Activated T-helper 2 cell treated with anti-CD3 and anti-CD28 coated beads, Interferon-gamma antibody, Interleukin-2, Interleukin-4, amounts not matched to agents 10 μg/mL and 5 μg/mL and 100 μg/mL, durations not matched to agents 14 hours and 24 hours and 36 hours (primary cell): ENCODE results near the gene TMEFF2. TPM values are rescaled to one million over a fixed set of nuclear protein-coding genes. Genes with fewer than 3 reads are reported as not detected.

Source experiments
- DNase-seq: peaks from one replicate; pipeline ENCODE4 v3.0.0; 2021; ENCODE audit warnings: low spot score
- H3K27ac Mint-ChIP-seq: one replicate; pipeline ENCODE4 v1.8.0; 2021; ENCODE audit warnings: mixed read lengths
- H3K27me3 Mint-ChIP-seq: one replicate; pipeline ENCODE4 v1.8.0; 2021; ENCODE audit warnings: low read depth, mixed read lengths
- H3K36me3 Mint-ChIP-seq: one replicate; pipeline ENCODE4 v1.8.0; 2021; ENCODE audit warnings: low read depth, mixed read lengths
- H3K4me1 Mint-ChIP-seq: one replicate; pipeline ENCODE4 v1.8.0; 2021; ENCODE audit warnings: low read depth, mixed read lengths
- H3K4me3 Mint-ChIP-seq: one replicate; pipeline ENCODE4 v1.8.0; 2021; ENCODE audit warnings: low read depth, mild to moderate bottlenecking, moderate library complexity, mixed read lengths
- H3K9me3 Mint-ChIP-seq: one replicate; pipeline ENCODE4 v1.8.0; 2021; ENCODE audit warnings: mixed read lengths
- intact Hi-C: fragments of 100-400 bp; cut with micrococcal nuclease; formaldehyde crosslinking; loops from one replicate; pipeline ENCODE4 v1.15.1; 2023
- total RNA-seq: library from RNA; stranded (reverse); gene quantifications from 2 replicates; pipeline ENCODE4 v1.2.3, GENCODE V29; 2022

Gene TMEFF2
- total RNA-seq, 1 donor from 2014 or later: not detected

GRCh38 chr2:192161656-192162290 lies 33.0 kb downstream of the TMEFF2 start:
- Mint-ChIP-seq H3K27me3 (peaks cover 19% of the 10 kb centered on the region), H3K36me3 (no peaks in the 10 kb centered on the region), H3K9me3 (no peaks in the 10 kb centered on the region), H3K4me1 (peaks cover 11% of the 10 kb centered on the region), H3K27ac (no peak overlapping the region), H3K4me3 (no peak overlapping the region)
- intact Hi-C loops: loop anchor here (1.0 to 5.0 kb wide), 4 partner anchors 349 to 994 kb away; no protein-coding TSS in a partner anchor
- no peak for DNase-seq

GRCh38 chr2:192159736-192160135 lies 35.0 kb downstream of the TMEFF2 start:
- DNase-seq: no peak
- Mint-ChIP-seq H3K36me3 (no peaks in the 10 kb centered on the region), H3K4me3 (no peak overlapping the region), H3K4me1 (peaks cover 11% of the 10 kb centered on the region), H3K27me3 (peaks cover 12% of the 10 kb centered on the region), H3K27ac (no peak overlapping the region), H3K9me3 (no peaks in the 10 kb centered on the region)
- intact Hi-C loops: loop anchor here (5.0 kb wide), 2 partner anchors 467 to 992 kb away; no protein-coding TSS in a partner anchor

- intact Hi-C loops: no loop called here
- no peak for DNase-seq
- Mint-ChIP-seq H3K27ac (no peak overlapping the region), H3K4me1 (peaks cover 11% of the 10 kb centered on the region), H3K36me3 (no peaks in the 10 kb centered on the region), H3K27me3 (peaks cover 12% of the 10 kb centered on the region), H3K4me3 (no peak overlapping the region), H3K9me3 (no peaks in the 10 kb centered on the region)
These were observed 35.5 kb downstream of the TMEFF2 start for GRCh38 chr2:192159208-192159607.

GRCh38 chr2:192157776-192158175 lies 37.0 kb downstream of the TMEFF2 start:
- no peak overlapping the region for H3K27ac Mint-ChIP-seq
- no peak for DNase-seq
- no peak overlapping the region for H3K4me3 Mint-ChIP-seq
- no peaks in the 10 kb centered on the region for H3K9me3 Mint-ChIP-seq
- H3K27me3 Mint-ChIP-seq: peaks cover 12% of the 10 kb centered on the region
- no peaks in the 10 kb centered on the region for H3K36me3 Mint-ChIP-seq
- H3K4me1 Mint-ChIP-seq: peaks cover 11% of the 10 kb centered on the region
- intact Hi-C loops: no loop called here

GRCh38 chr2:192155511-192156118 lies 39.1 kb downstream of the TMEFF2 start:
- intact Hi-C loops: no loop called here
- DNase-seq: no peak
- Mint-ChIP-seq H3K27ac (no peak overlapping the region), H3K4me1 (no peaks in the 10 kb centered on the region), H3K36me3 (no peaks in the 10 kb centered on the region), H3K9me3 (no peaks in the 10 kb centered on the region), H3K4me3 (no peak overlapping the region), H3K27me3 (peaks cover 13% of the 10 kb centered on the region)

GRCh38 chr2:192153561-192153960 lies 41.2 kb downstream of the TMEFF2 start:
- Mint-ChIP-seq H3K27ac (no peak overlapping the region), H3K27me3 (peaks cover 13% of the 10 kb centered on the region), H3K4me1 (no peaks in the 10 kb centered on the region), H3K4me3 (no peak overlapping the region), H3K36me3 (no peaks in the 10 kb centered on the region), H3K9me3 (no peaks in the 10 kb centered on the region)
- intact Hi-C loops: no loop called here
- no peak for DNase-seq

- no peaks in the 10 kb centered on the region for H3K36me3 Mint-ChIP-seq
- intact Hi-C loops: no loop called here
- H3K9me3 Mint-ChIP-seq: no peaks in the 10 kb centered on the region
- no peak overlapping the region for H3K4me3 Mint-ChIP-seq
- H3K27ac Mint-ChIP-seq: no peak overlapping the region
- peaks cover 8% of the 10 kb centered on the region for H3K27me3 Mint-ChIP-seq
- H3K4me1 Mint-ChIP-seq: no peaks in the 10 kb centered on the region
- no peak for DNase-seq
These were observed 42.9 kb downstream of the TMEFF2 start for GRCh38 chr2:192151853-192152252.

GRCh38 chr2:192150166-192150565 lies 44.6 kb downstream of the TMEFF2 start:
- Mint-ChIP-seq H3K27me3 (peaks cover 5% of the 10 kb centered on the region), H3K27ac (no peak overlapping the region), H3K36me3 (no peaks in the 10 kb centered on the region), H3K9me3 (no peaks in the 10 kb centered on the region), H3K4me1 (no peaks in the 10 kb centered on the region), H3K4me3 (no peak overlapping the region)
- intact Hi-C loops: no loop called here
- DNase-seq: no peak

- Mint-ChIP-seq H3K36me3 (no peaks in the 10 kb centered on the region), H3K27ac (no peak overlapping the region)
- DNase-seq: no peak
These were observed 46.0 kb downstream of the TMEFF2 start for GRCh38 chr2:192148620-192149321.

GRCh38 chr2:192148241-192148619 lies 46.5 kb downstream of the TMEFF2 start:
- Mint-ChIP-seq H3K4me1 (no peaks in the 10 kb centered on the region), H3K27ac (no peak overlapping the region), H3K36me3 (no peaks in the 10 kb centered on the region), H3K4me3 (no peak overlapping the region), H3K9me3 (no peaks in the 10 kb centered on the region), H3K27me3 (peaks cover 5% of the 10 kb centered on the region)
- DNase-seq: no peak
- intact Hi-C loops: no loop called here

More at GRCh38 chr2:192148620-192149321, 46.0 kb downstream of the TMEFF2 start:
- no peaks in the 10 kb centered on the region for H3K4me1 Mint-ChIP-seq
- H3K27me3 Mint-ChIP-seq: peaks cover 5% of the 10 kb centered on the region
- intact Hi-C loops: no loop called here
- no peaks in the 10 kb centered on the region for H3K9me3 Mint-ChIP-seq
- no peak overlapping the region for H3K4me3 Mint-ChIP-seq

GRCh38 chr2:192146069-192147015 lies 48.4 kb downstream of the TMEFF2 start:
- DNase-seq: no peak
- Mint-ChIP-seq H3K36me3 (no peaks in the 10 kb centered on the region), H3K9me3 (no peaks in the 10 kb centered on the region), H3K4me3 (no peak overlapping the region), H3K27me3 (peaks cover 5% of the 10 kb centered on the region), H3K4me1 (no peaks in the 10 kb centered on the region), H3K27ac (no peak overlapping the region)
- intact Hi-C loops: no loop called here

- intact Hi-C loops: no loop called here
- H3K36me3 Mint-ChIP-seq: no peaks in the 10 kb centered on the region
- no peaks in the 10 kb centered on the region for H3K9me3 Mint-ChIP-seq
- peaks cover 3% of the 10 kb centered on the region for H3K27me3 Mint-ChIP-seq
- H3K4me1 Mint-ChIP-seq: no peaks in the 10 kb centered on the region
- no peak for DNase-seq
- no peak overlapping the region for H3K27ac Mint-ChIP-seq
- no peak overlapping the region for H3K4me3 Mint-ChIP-seq
These were observed 49.2 kb downstream of the TMEFF2 start for GRCh38 chr2:192145496-192145895.
